ENCODE measurements around the gene BBX.
"Not testable (repeated sequence)": the region's sequence is repeated elsewhere in the genome, so short reads cannot be mapped to it uniquely, and the experiment has no call there.

Gene BBX

DNA sequence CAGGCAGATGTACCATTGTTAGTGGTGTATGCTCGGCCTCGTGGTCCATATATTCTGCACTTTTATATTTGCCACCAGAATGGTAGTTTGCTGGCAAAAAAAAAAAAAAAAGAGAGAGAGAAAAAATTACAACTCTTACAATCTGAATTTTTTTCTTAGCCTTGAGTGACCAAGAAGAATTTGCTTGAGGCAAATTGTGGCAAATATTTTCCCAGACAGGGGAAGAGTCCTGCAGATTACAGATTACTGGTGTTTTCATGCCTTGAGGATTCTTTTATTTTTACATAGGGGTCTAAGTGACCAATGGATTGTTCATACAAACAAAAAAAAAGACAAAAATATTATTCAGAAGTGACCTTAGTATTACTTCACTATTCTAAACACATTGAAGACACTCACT lies 283.3 kb downstream of the BBX start:
- no peak for DNase-seq (ENCODE audit: low read depth)

DNA sequence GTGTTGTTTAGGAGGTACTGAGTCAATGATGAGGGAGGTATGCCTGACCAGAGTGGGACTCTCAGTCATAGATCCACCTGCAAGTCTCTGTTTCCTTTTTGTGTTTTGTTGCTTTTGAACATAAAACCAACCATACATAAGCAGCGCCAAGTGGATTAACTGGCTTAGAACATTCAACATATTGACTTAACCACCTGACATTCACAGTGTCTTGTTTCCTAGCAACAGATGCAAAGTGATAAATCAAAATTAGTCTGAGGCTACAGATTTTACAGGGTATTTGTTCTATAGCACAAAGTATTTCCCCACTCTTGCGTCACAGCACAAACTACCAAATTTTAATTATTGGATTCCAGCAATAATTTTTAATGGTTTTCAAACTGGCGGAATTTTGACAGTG lies 283.8 kb downstream of the BBX start:
- DNase-seq (ENCODE audit: low read depth): no peak

DNA sequence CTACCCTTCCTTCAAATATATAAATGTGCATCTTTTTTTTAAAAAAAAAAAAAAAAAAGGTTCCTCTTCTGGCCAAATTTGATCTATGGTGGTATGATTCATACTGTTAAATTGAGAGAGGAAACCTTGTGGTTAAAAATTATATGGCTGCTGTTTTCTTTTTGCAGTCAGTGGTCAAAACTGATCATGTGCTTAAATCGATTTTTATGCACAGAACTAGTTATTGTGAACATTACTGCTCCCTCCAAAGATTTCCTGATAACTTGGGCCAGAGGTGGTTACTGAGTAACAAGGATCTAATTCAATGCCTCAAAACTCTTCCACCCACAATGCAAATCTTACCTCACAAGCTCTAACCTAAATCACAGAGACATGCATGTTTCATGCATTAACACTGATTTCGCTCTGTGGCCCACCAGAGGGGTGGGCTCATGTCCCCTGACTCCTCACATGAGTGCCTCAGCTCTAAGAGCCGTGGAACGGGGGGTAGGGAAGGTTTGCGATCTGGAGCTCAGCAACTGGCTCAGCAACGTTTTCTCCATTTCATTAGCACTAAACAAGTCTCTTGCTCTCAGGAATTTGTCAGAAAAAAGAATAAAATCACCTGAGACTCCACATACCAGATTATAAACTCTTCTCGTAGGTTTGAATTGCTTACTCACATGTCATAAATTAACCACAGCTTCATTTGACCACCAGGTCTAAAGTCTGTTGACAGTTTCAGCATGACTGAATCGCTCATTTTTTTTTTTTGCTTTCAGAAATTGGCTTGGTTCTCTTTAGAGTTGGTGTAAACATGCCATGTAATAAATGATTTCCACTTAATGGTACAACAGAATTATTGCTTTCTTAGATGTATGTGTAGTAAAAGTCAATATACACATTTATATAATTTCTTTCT lies 287.7 kb downstream of the BBX start:
- DNase-seq (ENCODE audit: low read depth): no peak

DNA sequence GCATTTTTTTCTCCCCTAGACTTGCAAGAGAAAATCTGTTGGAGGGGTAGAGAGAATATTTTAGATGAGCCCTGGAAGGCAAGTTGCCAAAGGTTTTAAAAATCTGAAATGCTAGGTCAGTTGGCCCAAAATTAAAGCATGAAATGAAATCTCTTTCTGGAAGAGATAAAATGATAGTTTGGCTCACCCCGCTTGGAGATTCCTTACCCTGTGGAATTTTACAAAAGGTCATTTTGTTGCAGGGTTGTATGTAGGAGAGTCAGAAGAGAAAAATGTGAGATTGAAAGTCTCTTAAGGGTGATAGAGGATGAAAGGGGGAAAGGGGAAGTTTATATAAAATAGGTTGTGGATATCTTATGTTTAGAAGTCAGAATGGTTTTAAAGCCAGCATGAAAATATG lies 290.3 kb downstream of the BBX start:
- no peak for DNase-seq (ENCODE audit: low read depth)

DNA sequence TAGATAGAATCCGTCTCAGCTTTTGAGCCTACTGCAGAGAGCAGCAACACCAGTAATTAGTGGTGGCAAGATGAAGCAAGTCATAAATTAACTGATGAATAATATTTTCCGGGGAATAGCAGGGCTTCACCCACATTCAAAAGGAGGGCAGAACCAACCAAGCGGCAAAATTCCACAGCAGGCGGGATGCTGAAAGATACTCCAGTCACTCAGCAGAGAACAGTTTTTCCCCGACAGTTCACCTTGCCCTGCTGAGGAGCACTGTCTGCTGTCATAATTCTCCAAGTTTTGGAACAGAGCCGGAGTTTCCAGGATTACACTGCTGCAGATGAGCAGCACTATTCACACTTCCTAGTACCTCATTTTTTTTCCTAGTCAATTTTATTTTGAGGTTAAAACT lies 293.3 kb downstream of the BBX start:
- DNase-seq (ENCODE audit: low read depth): no peak

DNA sequence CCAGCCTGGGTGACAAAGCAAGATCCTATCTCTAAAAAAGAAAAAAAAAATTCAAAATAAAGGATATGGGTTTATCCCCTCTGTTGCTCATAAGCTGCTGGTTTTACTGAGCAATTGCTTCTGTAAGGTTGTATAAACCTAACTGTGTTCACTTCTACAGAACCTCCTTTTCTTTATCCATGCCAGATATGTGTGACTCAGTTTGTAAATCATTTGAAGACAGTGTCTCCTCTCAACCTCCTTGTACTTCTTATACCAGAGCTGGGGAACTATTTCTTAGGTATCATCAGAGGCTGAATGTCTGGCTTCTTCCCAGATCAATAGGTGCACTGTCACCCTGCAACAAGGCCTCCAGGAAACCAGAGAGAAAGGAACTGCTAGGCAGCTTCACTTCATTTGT lies 294.3 kb downstream of the BBX start:
- no peak for DNase-seq (ENCODE audit: low read depth)

DNA sequence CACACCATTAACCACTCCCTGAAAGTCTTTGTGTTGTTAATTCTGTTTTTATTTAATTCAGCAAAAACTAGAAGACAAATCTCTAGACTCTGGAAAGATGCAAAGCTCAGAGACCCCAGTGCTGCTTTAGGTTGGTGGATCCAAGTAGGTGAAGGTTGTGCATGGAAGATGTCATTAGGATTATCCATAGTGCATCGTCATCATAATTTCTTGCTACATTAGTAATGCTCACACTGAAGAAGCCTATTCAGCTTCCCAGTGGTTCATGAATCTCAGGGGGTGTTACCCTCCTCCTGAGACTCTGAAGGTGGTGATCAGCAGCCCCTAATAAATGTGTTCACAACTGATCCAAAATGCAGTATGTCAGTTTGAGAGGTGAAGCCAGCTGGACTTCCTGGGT lies 295.3 kb downstream of the BBX start:
- no peak for DNase-seq (ENCODE audit: low read depth)

DNA sequence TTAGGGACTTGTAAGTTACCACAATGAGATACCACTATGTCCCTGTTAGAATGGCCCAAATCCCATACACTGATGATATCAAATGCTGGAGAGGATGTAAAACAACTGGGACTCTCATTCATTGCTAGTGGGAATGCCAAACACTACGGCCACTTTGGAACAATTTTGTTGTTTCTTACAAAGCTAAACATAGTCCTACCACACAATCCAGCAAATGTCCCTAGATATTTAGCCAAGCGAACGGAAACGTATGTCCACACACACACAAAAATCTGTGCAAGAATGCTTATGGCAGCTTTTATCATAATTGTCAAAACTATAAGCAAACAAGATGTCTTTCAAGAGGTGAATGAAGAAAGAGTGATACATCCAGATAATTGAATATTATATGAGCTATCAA lies 296.9 kb downstream of the BBX start:
- DNase-seq (ENCODE audit: low read depth): no peak

DNA sequence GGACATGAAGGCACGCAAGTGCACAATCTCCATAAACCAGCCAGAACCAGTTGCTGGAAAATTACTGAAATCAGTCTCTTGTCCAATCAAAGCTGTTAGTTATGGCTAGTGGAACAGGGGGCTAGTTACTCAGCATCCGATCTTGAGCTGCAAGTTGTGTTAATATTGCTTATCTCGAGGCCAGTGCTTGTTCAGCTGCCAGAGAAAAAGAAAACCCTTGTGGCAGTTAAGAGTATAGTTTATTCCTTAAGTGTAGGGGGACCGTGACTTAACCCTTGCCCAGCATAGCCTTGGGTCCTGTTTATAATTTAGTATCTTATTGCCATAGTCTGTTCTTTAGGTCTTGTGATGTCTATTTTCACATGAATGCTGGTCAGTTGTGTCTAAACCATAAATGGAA lies 299.5 kb downstream of the BBX start:
- DNase-seq (ENCODE audit: low read depth): no peak

DNA sequence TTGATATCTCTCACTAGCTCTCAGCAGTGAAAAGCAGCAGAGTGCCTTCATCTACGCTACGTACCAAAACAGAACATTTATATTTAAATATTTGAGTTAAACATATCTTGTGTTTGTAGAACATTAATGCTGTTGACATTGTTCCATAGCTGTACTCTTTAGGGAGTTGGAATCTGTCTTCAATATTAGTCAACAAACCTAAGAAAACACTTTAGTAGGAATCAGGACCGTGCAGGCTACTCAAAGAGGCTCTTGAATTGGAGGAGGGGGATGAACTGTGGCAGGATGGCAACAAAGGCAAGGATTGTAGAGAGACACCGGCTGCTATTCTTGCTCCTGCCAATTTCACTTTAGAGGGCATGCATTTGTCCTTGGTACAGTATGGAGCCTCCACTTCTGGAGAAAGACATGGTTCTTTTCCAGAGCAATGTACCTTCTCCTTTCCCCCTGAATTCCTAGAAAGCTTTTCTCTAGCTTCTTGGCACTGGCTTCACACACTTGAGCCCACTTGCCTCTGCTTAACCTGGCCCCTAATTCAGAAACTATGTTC lies 302.1 kb downstream of the BBX start:
- no peak for DNase-seq (ENCODE audit: low read depth)

DNA sequence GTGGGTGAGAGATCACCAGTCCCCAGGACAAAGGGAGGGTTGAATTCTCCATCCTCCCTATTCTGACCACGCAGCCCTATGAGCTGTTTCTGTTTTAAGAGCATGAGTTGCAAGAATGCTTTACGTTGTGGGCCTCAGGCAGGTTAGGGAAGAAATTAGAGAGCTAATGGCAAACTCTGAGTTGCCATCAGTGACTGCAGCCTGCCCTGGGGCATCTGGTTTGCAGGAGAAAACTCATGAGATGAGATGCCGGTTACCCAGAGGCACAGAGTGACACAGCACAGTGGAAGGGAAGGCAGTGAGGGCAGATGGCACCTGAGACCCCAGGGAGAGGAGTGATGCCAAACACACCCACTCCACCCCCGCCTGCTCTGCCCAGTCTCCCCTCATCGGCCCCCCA lies 302.8 kb downstream of the BBX start:
- DNase-seq (ENCODE audit: low read depth): no peak

DNA sequence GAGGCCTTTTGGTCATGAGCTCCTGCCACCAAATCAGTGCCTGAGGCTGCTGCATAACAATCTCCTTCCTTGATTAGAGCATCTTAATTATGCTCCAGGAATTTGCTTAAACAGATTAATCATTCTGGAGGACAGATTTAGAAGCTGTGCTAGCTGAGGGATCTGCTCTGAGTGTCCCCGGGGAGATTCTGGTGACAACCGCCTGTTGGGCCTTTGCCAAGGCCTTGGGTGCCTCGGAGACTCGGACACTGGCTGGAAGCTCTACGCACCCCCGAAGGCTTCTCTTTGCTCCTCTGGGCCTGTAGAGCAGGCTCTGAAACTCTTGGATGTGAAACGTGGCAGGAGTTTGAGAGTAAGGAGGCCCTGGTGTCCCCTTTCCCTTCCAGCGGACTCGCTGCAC lies 304.0 kb downstream of the BBX start:
- no peak for DNase-seq (ENCODE audit: low read depth)

DNA sequence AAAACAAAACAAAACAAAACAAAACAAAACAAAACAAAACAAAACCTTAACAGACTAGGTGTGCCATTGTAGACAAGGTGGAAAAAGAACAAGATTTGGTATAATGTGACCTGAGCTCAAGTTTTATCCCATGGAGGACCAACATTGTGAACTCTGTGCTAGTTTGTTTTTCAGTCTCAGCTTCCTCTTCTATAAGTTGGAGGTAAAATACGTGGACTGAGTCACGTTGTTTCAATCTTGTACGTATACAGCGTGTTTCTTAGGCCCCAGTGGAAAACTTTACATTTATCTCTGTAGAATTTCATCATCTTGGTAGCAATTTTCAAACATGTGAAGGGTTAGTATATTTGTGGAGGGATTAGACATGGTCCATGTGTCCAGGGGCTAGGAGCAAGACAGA lies 306.4 kb downstream of the BBX start:
- no peak for DNase-seq (ENCODE audit: low read depth)

DNA sequence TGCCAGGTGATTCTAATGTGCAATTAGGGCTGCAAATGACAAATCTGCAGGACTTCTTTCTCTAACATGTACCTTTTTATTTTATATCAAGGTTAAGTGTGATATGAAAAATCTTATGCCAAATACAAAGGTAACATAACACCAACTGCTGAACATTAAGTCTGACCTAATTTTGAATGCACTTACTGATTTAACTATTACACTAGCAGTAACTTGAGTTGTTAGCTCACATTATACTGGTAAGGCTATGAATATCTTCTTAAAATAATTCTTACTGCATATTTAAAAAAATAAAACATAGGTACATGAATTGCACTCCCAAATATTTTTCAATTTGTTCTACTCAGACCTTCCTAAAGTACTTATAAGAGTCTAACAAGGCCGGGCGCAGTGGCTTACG lies 308.8 kb downstream of the BBX start:
- DNase-seq (ENCODE audit: low read depth): no peak

DNA sequence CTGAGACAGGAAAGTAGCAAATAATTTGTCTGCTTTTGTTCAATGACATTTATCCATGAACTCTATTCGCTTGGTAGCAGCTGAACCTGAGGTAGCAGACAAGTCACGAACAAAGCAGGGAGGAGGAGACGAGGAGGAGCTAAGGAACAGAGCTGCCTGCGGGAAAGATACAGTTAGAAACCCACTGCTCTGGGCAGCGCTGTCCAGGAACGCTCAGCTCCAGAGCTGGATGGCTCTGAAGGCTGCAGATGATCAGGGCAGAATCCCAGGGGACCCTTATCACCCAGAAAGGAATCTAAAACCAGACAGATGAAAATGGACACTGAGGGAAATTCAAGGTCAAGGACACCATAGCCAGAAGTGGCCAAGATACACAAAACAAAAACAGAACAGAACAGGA lies 310.3 kb downstream of the BBX start:
- no peak for DNase-seq (ENCODE audit: low read depth)

DNA sequence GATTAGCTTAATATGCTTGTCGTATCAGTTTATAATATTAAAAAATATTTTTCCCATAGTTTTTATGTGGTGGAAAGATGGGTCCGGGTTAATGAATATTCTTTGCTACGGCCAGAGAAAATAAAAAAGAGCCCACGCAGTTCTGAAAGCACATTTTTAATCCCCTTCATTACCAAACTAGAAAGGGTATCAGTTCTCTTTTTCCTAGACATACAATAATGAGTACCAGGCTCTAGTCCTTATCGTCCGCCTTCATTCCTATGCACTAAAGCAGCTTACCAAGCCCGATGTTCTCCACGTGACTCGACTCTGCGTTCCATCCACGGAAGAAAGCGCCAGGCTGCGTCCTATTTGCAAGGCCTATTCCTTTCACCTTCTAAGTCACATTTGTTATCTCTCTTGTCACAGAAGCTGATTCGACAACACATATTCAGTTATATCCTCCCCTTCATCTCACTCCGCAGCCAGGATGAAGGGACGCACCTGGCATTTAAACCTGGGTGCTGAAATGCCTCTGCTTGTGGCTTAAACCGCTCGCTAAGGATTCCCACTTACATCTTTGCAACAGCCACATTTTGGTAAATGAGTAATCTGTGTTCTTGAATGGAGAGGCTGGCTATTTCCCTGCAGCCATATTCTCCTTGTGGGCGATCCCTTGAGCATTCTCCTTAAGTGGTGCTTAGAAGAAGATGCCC lies 311.1 kb downstream of the BBX start:
- DNase-seq (ENCODE audit: low read depth): no peak

DNA sequence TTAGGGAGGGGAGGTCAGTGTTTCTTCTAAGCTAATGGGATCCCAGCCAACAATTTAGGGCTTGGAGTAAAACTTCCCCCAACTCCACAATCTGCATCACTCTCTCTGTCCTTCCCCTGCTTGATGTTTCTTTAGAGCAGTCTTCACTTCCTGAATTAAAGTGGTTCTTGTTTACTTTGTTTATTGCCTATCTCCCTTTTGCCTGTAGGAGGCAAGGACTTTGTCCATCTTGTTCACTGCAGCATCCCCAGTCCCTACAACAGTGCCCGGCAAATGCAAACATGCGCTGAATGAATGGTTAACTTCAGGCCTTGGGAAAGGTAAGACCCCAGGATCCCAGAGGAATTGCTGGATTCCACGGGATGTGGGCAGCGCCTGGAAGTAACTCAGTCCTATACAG lies 312.2 kb downstream of the BBX start:
- DNase-seq (ENCODE audit: low read depth): not testable (repeated sequence)

DNA sequence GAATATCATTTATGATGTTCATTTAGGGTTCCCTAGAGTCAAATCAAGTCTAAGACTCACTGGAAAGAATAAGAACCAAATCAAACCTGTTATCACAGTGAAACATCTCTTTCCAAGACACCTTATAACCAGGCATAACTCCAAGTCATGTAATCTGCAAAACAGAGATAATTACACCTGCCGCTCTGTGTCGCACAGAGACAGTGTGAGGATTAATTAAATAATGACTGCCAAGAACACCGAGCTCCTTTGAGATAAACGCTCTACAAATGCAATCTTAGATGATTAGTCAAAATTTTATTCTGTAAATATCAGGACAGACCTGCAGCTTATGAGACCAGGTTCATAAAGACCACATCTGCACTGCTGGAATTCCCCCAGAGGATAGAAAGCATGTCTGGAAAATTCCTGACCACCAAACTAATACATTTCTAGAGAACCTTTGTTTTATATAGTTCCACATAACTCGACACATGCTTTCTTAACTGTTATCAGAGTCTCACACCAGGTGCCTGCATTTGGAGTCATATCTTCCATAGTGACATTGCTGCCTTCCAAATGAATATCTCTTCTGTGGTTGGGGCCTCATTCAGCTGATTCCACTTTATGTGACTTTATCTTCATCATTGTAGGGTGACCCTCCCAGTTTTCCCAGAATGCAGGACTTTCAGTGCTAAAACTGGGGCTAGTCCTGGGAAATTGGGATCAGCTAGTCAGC lies 315.3 kb downstream of the BBX start:
- DNase-seq (ENCODE audit: low read depth): no peak

DNA sequence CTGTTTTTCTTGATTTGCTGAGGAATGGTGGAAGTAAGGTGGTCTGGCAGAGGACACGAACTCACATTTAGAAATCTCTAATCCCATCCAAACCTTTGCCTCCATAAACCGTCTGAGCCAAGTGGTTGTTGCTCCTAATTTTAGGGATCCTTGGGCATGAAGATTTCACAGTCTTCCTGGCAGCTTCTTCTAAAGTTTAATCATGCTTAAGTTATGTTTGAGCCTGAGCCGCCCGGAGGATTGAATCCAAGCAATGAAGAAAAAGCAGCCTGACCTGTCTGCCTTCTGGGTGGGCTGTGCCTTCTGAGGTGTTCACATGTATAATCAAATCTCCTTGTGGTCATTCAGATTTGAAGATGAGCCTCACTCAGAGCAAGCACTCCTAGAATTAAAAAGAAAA lies 319.1 kb downstream of the BBX start:
- no peak for DNase-seq (ENCODE audit: low read depth)

DNA sequence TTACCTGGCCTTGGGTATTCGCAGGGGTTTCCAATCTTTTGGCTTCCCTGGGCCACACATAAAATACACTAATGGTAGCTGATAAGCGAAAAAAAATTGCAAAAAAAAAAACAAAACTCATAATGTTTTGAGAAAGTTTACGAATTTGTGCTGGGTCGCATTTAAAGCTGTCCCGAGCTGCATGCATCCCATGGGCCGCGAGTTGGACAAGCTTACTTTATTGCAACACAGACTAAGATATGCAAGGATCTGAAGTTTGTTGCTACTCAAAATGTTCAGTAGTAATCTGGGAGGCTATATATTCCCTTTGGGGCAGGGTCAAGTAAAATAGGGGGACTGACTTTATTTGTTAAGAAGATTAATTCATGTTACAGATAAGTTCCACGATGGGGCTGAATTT lies 320.2 kb downstream of the BBX start:
- DNase-seq (ENCODE audit: low read depth): no peak

DNA sequence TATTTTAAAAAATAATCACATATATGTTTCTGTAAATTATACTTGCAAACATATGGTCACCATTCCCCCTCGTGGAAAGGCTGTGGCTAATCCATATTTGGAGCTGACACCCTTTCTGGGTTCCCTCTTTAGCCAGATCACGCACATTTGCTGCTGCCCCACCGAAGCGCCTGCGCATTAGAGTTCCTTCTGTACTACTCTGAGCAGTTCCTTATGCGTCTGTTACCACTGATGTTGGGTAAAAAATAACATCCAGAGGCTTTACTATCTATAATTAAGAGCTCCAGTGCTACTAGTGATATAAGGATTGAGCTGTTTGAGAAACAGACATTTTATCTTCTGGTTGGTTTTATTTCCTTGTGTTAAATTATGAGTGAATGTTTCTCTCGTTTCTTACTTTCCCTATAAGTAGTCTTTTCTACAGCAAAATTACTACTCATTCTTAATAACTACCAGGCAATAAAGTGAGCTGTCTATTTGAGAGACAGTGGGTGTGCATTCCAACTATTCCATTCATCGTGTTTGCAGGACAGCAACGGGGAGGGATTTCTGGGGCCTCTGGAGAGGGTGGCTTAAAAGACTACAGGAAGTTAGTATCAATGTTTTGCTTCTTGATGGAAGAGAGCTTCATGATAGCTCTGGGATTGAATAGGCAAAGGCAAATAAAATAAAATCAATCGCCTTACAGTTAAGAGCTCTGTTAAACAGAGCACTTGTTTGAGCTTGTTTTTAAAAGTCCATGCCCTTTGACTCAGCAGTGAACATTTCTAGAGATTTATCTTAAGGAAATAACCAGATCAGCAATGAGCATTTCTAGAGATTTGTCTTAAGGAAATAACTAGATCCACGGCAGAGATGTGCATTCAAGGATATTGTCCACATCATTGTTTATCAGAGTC lies 322.9 kb downstream of the BBX start:
- DNase-seq (ENCODE audit: low read depth): no peak
